ENCODE measurements around the gene ZDHHC24. TPM values are rescaled to one million over a fixed set of nuclear protein-coding genes. Genes with fewer than 3 reads are reported as not detected.

ZDHHC24 gene
- total RNA-seq, 1 donor from 2014 or later: 15.6 TPM

GRCh38 chr11:66581261-66581660, 35.4 kb upstream of the ZDHHC24 start:
- no peak overlapping the region for H3K4me3 Mint-ChIP-seq
- peaks cover 12% of the 10 kb centered on the region for H3K27me3 Mint-ChIP-seq (ENCODE audit: insufficient read depth)
- no peak overlapping the region for H3K27ac Mint-ChIP-seq
- intact Hi-C loops (cut with micrococcal nuclease): no loop called here
- H3K9me3 Mint-ChIP-seq: peaks cover 9% of the 10 kb centered on the region
- no peak for DNase-seq (ENCODE audit: low spot score)
- H3K4me1 Mint-ChIP-seq (ENCODE audit: low read depth): peaks cover 14% of the 10 kb centered on the region
- peaks cover 3% of the 10 kb centered on the region for H3K36me3 Mint-ChIP-seq (ENCODE audit: low read depth)

GRCh38 chr11:66580803-66581202, 35.0 kb upstream of the ZDHHC24 start:
- Mint-ChIP-seq H3K27ac (peak overlapping the region; percentile 6), H3K36me3 (ENCODE audit: low read depth) (peaks cover 3% of the 10 kb centered on the region), H3K4me1 (ENCODE audit: low read depth) (peaks cover 14% of the 10 kb centered on the region), H3K4me3 (no peak overlapping the region), H3K9me3 (peaks cover 9% of the 10 kb centered on the region), H3K27me3 (ENCODE audit: insufficient read depth) (peaks cover 12% of the 10 kb centered on the region)
- intact Hi-C loops (cut with micrococcal nuclease): no loop called here
- DNase-seq (ENCODE audit: low spot score): no peak

- intact Hi-C loops (cut with micrococcal nuclease): loop anchor here (1.0 kb wide), 4 partner anchors 37 to 255 kb away; partner anchors contain the start of gene RBM14
- no peak overlapping the region for H3K4me3 Mint-ChIP-seq
- H3K27me3 Mint-ChIP-seq (ENCODE audit: insufficient read depth): peaks cover 15% of the 10 kb centered on the region
- H3K9me3 Mint-ChIP-seq: peaks cover 9% of the 10 kb centered on the region
- peaks cover 3% of the 10 kb centered on the region for H3K36me3 Mint-ChIP-seq (ENCODE audit: low read depth)
- peak; percentile 53 for DNase-seq (ENCODE audit: low spot score)
- peaks cover 14% of the 10 kb centered on the region for H3K4me1 Mint-ChIP-seq (ENCODE audit: low read depth)
- H3K27ac Mint-ChIP-seq: peak overlapping the region; percentile 9
Measured at GRCh38 chr11:66579017-66579606, 33.3 kb upstream of the ZDHHC24 start.

- no peaks in the 10 kb centered on the region for H3K4me1 Mint-ChIP-seq (ENCODE audit: low read depth)
- H3K9me3 Mint-ChIP-seq: no peaks in the 10 kb centered on the region
- peaks cover 30% of the 10 kb centered on the region for H3K27me3 Mint-ChIP-seq (ENCODE audit: insufficient read depth)
- no peaks in the 10 kb centered on the region for H3K36me3 Mint-ChIP-seq (ENCODE audit: low read depth)
- H3K27ac Mint-ChIP-seq: no peak overlapping the region
- no peak overlapping the region for H3K4me3 Mint-ChIP-seq
- DNase-seq (ENCODE audit: low spot score): no peak
- intact Hi-C loops (cut with micrococcal nuclease): no loop called here
Measured at GRCh38 chr11:66570850-66571180, 25.0 kb upstream of the ZDHHC24 start.

GRCh38 chr11:66570079-66570849, 24.4 kb upstream of the ZDHHC24 start:
- Mint-ChIP-seq H3K27me3 (ENCODE audit: insufficient read depth) (peaks cover 32% of the 10 kb centered on the region), H3K4me3 (no peak overlapping the region), H3K36me3 (ENCODE audit: low read depth) (no peaks in the 10 kb centered on the region), H3K4me1 (ENCODE audit: low read depth) (no peaks in the 10 kb centered on the region), H3K27ac (no peak overlapping the region), H3K9me3 (no peaks in the 10 kb centered on the region)
- DNase-seq (ENCODE audit: low spot score): no peak
- intact Hi-C loops (cut with micrococcal nuclease): no loop called here

GRCh38 chr11:66569076-66569475, 23.2 kb upstream of the ZDHHC24 start:
- DNase-seq (ENCODE audit: low spot score): no peak
- Mint-ChIP-seq H3K4me1 (ENCODE audit: low read depth) (no peaks in the 10 kb centered on the region), H3K27ac (no peak overlapping the region), H3K4me3 (no peak overlapping the region), H3K9me3 (no peaks in the 10 kb centered on the region), H3K36me3 (ENCODE audit: low read depth) (no peaks in the 10 kb centered on the region), H3K27me3 (ENCODE audit: insufficient read depth) (peaks cover 29% of the 10 kb centered on the region)
- intact Hi-C loops (cut with micrococcal nuclease): no loop called here

- intact Hi-C loops (cut with micrococcal nuclease): loop anchor here (1.0 kb wide), 2 partner anchors 22 to 48 kb away; partner anchors contain the start of genes ACTN3, RBM14 and ZDHHC24
- DNase-seq (ENCODE audit: low spot score): peak; percentile 63
- no peak within 1 kb of the TSS for H3K27ac Mint-ChIP-seq
Measured at GRCh38 chr11:66568124-66568916, 22.5 kb upstream of the ZDHHC24 start, which contains the start of gene CTSF. TSS of gene CTSF (minus strand) at chr11:66568606. CDS start at chr11:66568486, 120 bp downstream.

GRCh38 chr11:66567787-66568123, 21.9 kb upstream of the ZDHHC24 start:
- no peak for DNase-seq (ENCODE audit: low spot score)
- intact Hi-C loops (cut with micrococcal nuclease): loop anchor here (1.0 kb wide), 2 partner anchors 21 to 49 kb away; partner anchors contain the start of genes ACTN3, RBM14 and ZDHHC24
- Mint-ChIP-seq H3K36me3 (ENCODE audit: low read depth) (no peaks in the 10 kb centered on the region), H3K4me3 (peak overlapping the region; percentile 68), H3K27ac (no peak overlapping the region), H3K27me3 (ENCODE audit: insufficient read depth) (peaks cover 29% of the 10 kb centered on the region), H3K4me1 (ENCODE audit: low read depth) (no peaks in the 10 kb centered on the region), H3K9me3 (no peaks in the 10 kb centered on the region)

More at GRCh38 chr11:66568124-66568916, 22.5 kb upstream of the ZDHHC24 start, which contains the start of gene CTSF:
- Mint-ChIP-seq H3K4me1 (ENCODE audit: low read depth) (no peaks in the 10 kb centered on the region), H3K4me3 (peak within 1 kb of the TSS; percentile 73), H3K36me3 (ENCODE audit: low read depth) (no peaks in the 10 kb centered on the region), H3K9me3 (no peaks in the 10 kb centered on the region), H3K27me3 (ENCODE audit: insufficient read depth) (peaks cover 29% of the 10 kb centered on the region)

- H3K36me3 Mint-ChIP-seq (ENCODE audit: low read depth): no peaks in the 10 kb centered on the region
- H3K27ac Mint-ChIP-seq: no peak overlapping the region
- peaks cover 29% of the 10 kb centered on the region for H3K27me3 Mint-ChIP-seq (ENCODE audit: insufficient read depth)
- no peaks in the 10 kb centered on the region for H3K9me3 Mint-ChIP-seq
- H3K4me3 Mint-ChIP-seq: no peak overlapping the region
- no peak for DNase-seq (ENCODE audit: low spot score)
- H3K4me1 Mint-ChIP-seq (ENCODE audit: low read depth): no peaks in the 10 kb centered on the region
- intact Hi-C loops (cut with micrococcal nuclease): no loop called here
Measured at GRCh38 chr11:66566221-66566620, 20.4 kb upstream of the ZDHHC24 start.

GRCh38 chr11:66564984-66565383, 19.1 kb upstream of the ZDHHC24 start:
- Mint-ChIP-seq H3K27ac (no peak overlapping the region), H3K27me3 (ENCODE audit: insufficient read depth) (peaks cover 21% of the 10 kb centered on the region), H3K4me3 (no peak overlapping the region), H3K9me3 (no peaks in the 10 kb centered on the region), H3K36me3 (ENCODE audit: low read depth) (no peaks in the 10 kb centered on the region), H3K4me1 (ENCODE audit: low read depth) (no peaks in the 10 kb centered on the region)
- DNase-seq (ENCODE audit: low spot score): no peak
- intact Hi-C loops (cut with micrococcal nuclease): no loop called here

- no peaks in the 10 kb centered on the region for H3K9me3 Mint-ChIP-seq
- H3K27ac Mint-ChIP-seq: no peak overlapping the region
- no peaks in the 10 kb centered on the region for H3K36me3 Mint-ChIP-seq (ENCODE audit: low read depth)
- H3K4me3 Mint-ChIP-seq: no peak overlapping the region
- intact Hi-C loops (cut with micrococcal nuclease): no loop called here
- no peaks in the 10 kb centered on the region for H3K4me1 Mint-ChIP-seq (ENCODE audit: low read depth)
- peaks cover 19% of the 10 kb centered on the region for H3K27me3 Mint-ChIP-seq (ENCODE audit: insufficient read depth)
- DNase-seq (ENCODE audit: low spot score): no peak
Measured at GRCh38 chr11:66564538-66564937, 18.7 kb upstream of the ZDHHC24 start.

- Mint-ChIP-seq H3K27ac (no peak overlapping the region), H3K27me3 (ENCODE audit: insufficient read depth) (peaks cover 19% of the 10 kb centered on the region), H3K4me3 (no peak overlapping the region), H3K9me3 (no peaks in the 10 kb centered on the region), H3K4me1 (ENCODE audit: low read depth) (no peaks in the 10 kb centered on the region), H3K36me3 (ENCODE audit: low read depth) (no peaks in the 10 kb centered on the region)
- DNase-seq (ENCODE audit: low spot score): no peak
- intact Hi-C loops (cut with micrococcal nuclease): no loop called here
Measured at GRCh38 chr11:66563832-66564231, 18.0 kb upstream of the ZDHHC24 start.

Measured in activated T-helper 1 cell treated with anti-CD3 and anti-CD28 coated beads, Interleukin-12 subunit alpha, Interleukin-12 subunit beta, Interleukin-2, Interleukin-4 antibody, amounts not matched to agents 30 ng/mL and 10 ng/mL and 1 ng/mL, durations not matched to agents 14 hours and 24 hours and 36 hours (primary cell).